Sigmoid colon (tissue), 7 donors: ENCODE data around the gene RGS14. TPM values are rescaled to one million over a fixed set of nuclear protein-coding genes. Genes with fewer than 3 reads are reported as not detected.

Experiments
- DNase-seq: peaks from one replicate; pipeline ENCODE4 v3.0.0-alpha.2; 2019
- H3K27ac ChIP-seq, 4 donors: fragments of 200-600 bp; sonication (generic); one replicate each; pipeline ENCODE4 v1.5.1; 2016 to 2019; ENCODE audit warnings: mild to moderate bottlenecking in 1 of 4
- H3K27me3 ChIP-seq, 3 donors: fragments of 200-600 bp; sonication (generic); one replicate each; pipeline ENCODE4 v1.5.1; 2019; ENCODE audit warnings: mild to moderate bottlenecking in 1 of 3
- H3K36me3 ChIP-seq, 4 donors: fragments of 200-600 bp; sonication (generic); one replicate each; pipeline ENCODE4 v1.5.1; 2016 to 2019
- H3K4me1 ChIP-seq, 4 donors: fragments of 200-600 bp; sonication (generic); one replicate each; pipeline ENCODE4 v1.5.1; 2017 to 2019
- H3K4me3 ChIP-seq, 4 donors: fragments of 200-600 bp; sonication (generic); one replicate each; pipeline ENCODE4 v1.5.1; 2017 to 2019; ENCODE audit warnings: mild to moderate bottlenecking in 2 of 4, moderate library complexity in 1 of 4
- H3K9me3 ChIP-seq, 4 donors: fragments of 200-600 bp in 3 of 4; sonication (generic) in 3 of 4; one replicate each; pipeline versions ENCODE4 v1.5.1 to v1.6.1; 2013 to 2019
- EP300 ChIP-seq, 4 donors: sonication (generic); formaldehyde crosslinking; IDR thresholded peaks; one replicate each; pipeline ENCODE4 v1.6.1; 2017; ENCODE audit warnings: antibody characterized with exemption in 4 of 4
- POLR2A ChIP-seq, 2 donors: fragments of 450-650 bp; IDR thresholded peaks; one replicate each; pipeline ENCODE4 v1.6.1; 2016; ENCODE audit warnings: antibody characterized with exemption in 2 of 2, mild to moderate bottlenecking in 2 of 2, moderate library complexity in 2 of 2
- POLR2AphosphoS5 ChIP-seq, 4 donors: sonication (generic); formaldehyde crosslinking; IDR thresholded peaks; one replicate each; pipeline ENCODE4 v1.6.1; 2017; ENCODE audit warnings: antibody characterized with exemption in 4 of 4
- WGBS, 2 donors: extraction: QIAGEN DNeasy Blood & Tissue Kit; methylation state at CpG; one replicate each; pipeline ENCODE4 v1.1.7; 2013; 5-methylcytosine and 5-hydroxymethylcytosine counted together
- intact Hi-C: fragments of 100-400 bp; cut with DNase I; formaldehyde crosslinking; loops from one replicate; pipeline ENCODE4 v1.15.1; 2023
- polyA plus RNA-seq, 3 donors: library from polyadenylated mRNA; stranded (reverse); fragments of 200-250 nt; gene quantifications; one replicate each; pipeline ENCODE4 v1.2.3, GENCODE V29; 2013
- total RNA-seq, 4 donors: library from RNA; depleted of rRNA; stranded (reverse); fragments of >200 nt; gene quantifications; one replicate each; pipeline ENCODE4 v1.1.0, GENCODE V29; 2016
- TF ChIP-seq, protein P1 (sequence below), 4 experiments: fragments of 450-650 bp in 3 of 4; fragments of 200-600 bp in 1 of 4; IDR thresholded peaks; one replicate each; pipeline ENCODE4 v1.5.1; 2016 to 2019; ENCODE audit warnings: antibody characterized with exemption in 4 of 4, mild to moderate bottlenecking in 3 of 4, moderate library complexity in 2 of 4
- donor health status: healthy with polysubstance abuse.
- donor health status: Bipolar disorder and iron deficiency.
- donor health status: healthy.

The RGS14 gene, protein sequence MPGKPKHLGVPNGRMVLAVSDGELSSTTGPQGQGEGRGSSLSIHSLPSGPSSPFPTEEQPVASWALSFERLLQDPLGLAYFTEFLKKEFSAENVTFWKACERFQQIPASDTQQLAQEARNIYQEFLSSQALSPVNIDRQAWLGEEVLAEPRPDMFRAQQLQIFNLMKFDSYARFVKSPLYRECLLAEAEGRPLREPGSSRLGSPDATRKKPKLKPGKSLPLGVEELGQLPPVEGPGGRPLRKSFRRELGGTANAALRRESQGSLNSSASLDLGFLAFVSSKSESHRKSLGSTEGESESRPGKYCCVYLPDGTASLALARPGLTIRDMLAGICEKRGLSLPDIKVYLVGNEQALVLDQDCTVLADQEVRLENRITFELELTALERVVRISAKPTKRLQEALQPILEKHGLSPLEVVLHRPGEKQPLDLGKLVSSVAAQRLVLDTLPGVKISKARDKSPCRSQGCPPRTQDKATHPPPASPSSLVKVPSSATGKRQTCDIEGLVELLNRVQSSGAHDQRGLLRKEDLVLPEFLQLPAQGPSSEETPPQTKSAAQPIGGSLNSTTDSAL
- total RNA-seq (10 to 100 TPM in 3 of 4 donors, 1 to 10 TPM in 1; 9.6 to 26.6 (median 16.7) TPM), polyA plus RNA-seq (10 to 100 TPM; 12.7 to 21.0 (median 16.2) TPM)

- peaks cover 0 to 3% (median 2%) of the 10 kb centered on the region in 4 donors for H3K4me1 ChIP-seq
- 6 to 16% methylated on average over 37 of the region's 37 CpGs for WGBS, 2 donors
- TF ChIP-seq POLR2A (IDR thresholded peaks at IDR 0.05): no peak
- TF ChIP-seq, protein P1, sequence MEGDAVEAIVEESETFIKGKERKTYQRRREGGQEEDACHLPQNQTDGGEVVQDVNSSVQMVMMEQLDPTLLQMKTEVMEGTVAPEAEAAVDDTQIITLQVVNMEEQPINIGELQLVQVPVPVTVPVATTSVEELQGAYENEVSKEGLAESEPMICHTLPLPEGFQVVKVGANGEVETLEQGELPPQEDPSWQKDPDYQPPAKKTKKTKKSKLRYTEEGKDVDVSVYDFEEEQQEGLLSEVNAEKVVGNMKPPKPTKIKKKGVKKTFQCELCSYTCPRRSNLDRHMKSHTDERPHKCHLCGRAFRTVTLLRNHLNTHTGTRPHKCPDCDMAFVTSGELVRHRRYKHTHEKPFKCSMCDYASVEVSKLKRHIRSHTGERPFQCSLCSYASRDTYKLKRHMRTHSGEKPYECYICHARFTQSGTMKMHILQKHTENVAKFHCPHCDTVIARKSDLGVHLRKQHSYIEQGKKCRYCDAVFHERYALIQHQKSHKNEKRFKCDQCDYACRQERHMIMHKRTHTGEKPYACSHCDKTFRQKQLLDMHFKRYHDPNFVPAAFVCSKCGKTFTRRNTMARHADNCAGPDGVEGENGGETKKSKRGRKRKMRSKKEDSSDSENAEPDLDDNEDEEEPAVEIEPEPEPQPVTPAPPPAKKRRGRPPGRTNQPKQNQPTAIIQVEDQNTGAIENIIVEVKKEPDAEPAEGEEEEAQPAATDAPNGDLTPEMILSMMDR (IDR thresholded peaks at IDR 0.05): no peak
- no peak for TF ChIP-seq POLR2AphosphoS5 (IDR thresholded peaks at IDR 0.05)
- TF ChIP-seq EP300 (IDR thresholded peaks at IDR 0.05): no peak
- peak within 1 kb of the TSS in 1 of 4 donors; percentile 23 for H3K27ac ChIP-seq
- no peak for DNase-seq
- intact Hi-C loops: no loop called here
- peak within 1 kb of the TSS in 3 of 4 donors; percentile 17 to 41 (median 31) for H3K4me3 ChIP-seq
- no peaks in the 10 kb centered on the region for H3K9me3 ChIP-seq
- H3K36me3 ChIP-seq: no peaks in the 10 kb centered on the region
- H3K27me3 ChIP-seq: peaks cover 0 to 12% (median 0%) of the 10 kb centered on the region in 3 donors
Measured at GRCh38 chr5:177357459-177358351, at the start of gene RGS14. TSS of gene RGS14 (plus strand) at chr5:177357924. CDS start at chr5:177358025, 101 bp downstream.

DNA sequence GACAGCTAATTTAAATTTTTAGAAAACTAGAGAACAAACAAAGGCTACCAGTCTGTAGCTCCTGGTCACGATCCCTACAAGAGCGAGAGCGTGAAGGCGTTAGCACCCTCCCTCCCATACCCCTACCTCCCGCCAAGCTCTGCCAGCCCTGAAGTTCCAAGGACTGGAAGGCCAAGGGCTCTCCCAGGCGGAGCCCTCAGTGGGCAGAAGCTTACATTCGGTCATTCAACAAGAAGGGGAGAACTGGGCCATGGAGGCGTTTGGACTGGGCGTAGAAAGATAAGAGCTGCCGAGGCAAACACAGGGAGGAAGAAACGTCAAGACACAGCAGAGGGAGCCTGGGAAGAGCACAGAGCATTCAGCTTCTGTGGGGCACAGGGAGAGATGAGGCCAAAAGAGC, 49.0 kb upstream of the RGS14 start:
- TF ChIP-seq, protein P1 (IDR thresholded peaks at IDR 0.05): no peak
- TF ChIP-seq POLR2A (IDR thresholded peaks at IDR 0.05): no peak
- TF ChIP-seq POLR2AphosphoS5 (IDR thresholded peaks at IDR 0.05): no peak
- no peak for TF ChIP-seq EP300 (IDR thresholded peaks at IDR 0.05)
- intact Hi-C loops: no loop called here
- peaks cover 0 to 53% (median 40%) of the 10 kb centered on the region in 4 donors for H3K4me1 ChIP-seq
- H3K36me3 ChIP-seq: peaks cover 0 to 27% (median 14%) of the 10 kb centered on the region in 4 donors
- no peak overlapping the region for H3K4me3 ChIP-seq
- no peak overlapping the region for H3K27ac ChIP-seq
- no peaks in the 10 kb centered on the region for H3K27me3 ChIP-seq
- H3K9me3 ChIP-seq: no peaks in the 10 kb centered on the region
- 91 to 94% methylated on average over 11 of the region's 11 CpGs for WGBS, 2 donors
- no peak for DNase-seq

GRCh38 chr5:177309351-177310191, 48.2 kb upstream of the RGS14 start:
- WGBS, 2 donors: 60 to 71% methylated on average over 10 of the region's 10 CpGs
- TF ChIP-seq, protein P1 (IDR thresholded peaks at IDR 0.05): peak; percentile 40 to 79 (median 59)
- no peak for TF ChIP-seq EP300 (IDR thresholded peaks at IDR 0.05)
- TF ChIP-seq POLR2A (IDR thresholded peaks at IDR 0.05): no peak
- no peaks in the 10 kb centered on the region for H3K9me3 ChIP-seq
- no peak overlapping the region for H3K4me3 ChIP-seq
- H3K4me1 ChIP-seq: peaks cover 0 to 46% (median 34%) of the 10 kb centered on the region in 4 donors
- peak; percentile 83 for DNase-seq
- intact Hi-C loops: loop anchor here (5.0 to 10.0 kb wide), 3 partner anchors 58 to 205 kb away; partner anchors contain the start of gene DDX41
- peaks cover 0 to 27% (median 14%) of the 10 kb centered on the region in 4 donors for H3K36me3 ChIP-seq
- H3K27me3 ChIP-seq: no peaks in the 10 kb centered on the region
- no peak overlapping the region for H3K27ac ChIP-seq

- Histone ChIP-seq H3K27me3 (no peaks in the 10 kb centered on the region), H3K4me3 (no peak overlapping the region), H3K27ac (no peak overlapping the region), H3K36me3 (peaks cover 0 to 23% (median 14%) of the 10 kb centered on the region in 4 donors), H3K4me1 (peaks cover 0 to 38% (median 26%) of the 10 kb centered on the region in 4 donors), H3K9me3 (no peaks in the 10 kb centered on the region)
- no peak for DNase-seq
- 91 to 93% methylated on average over 13 of the region's 13 CpGs for WGBS, 2 donors
- intact Hi-C loops: loop anchor here (5.0 to 10.0 kb wide), 3 partner anchors 57 to 204 kb away; partner anchors contain the start of gene DDX41
- TF ChIP-seq POLR2A (IDR thresholded peaks at IDR 0.05) (no peak), POLR2AphosphoS5 (IDR thresholded peaks at IDR 0.05) (no peak), EP300 (IDR thresholded peaks at IDR 0.05) (no peak)
- TF ChIP-seq, protein P1 (IDR thresholded peaks at IDR 0.05): no peak
Measured at GRCh38 chr5:177310332-177310731, 47.4 kb upstream of the RGS14 start.
